ENCODE measurements around the gene MYRIP.
"Not testable (repeated sequence)": the region's sequence is repeated elsewhere in the genome, so short reads cannot be mapped to it uniquely, and the experiment has no call there.

Gene MYRIP

GRCh38 chr3:40096661-40097111 lies 287.3 kb downstream of the MYRIP start:
- no peak for DNase-seq

GRCh38 chr3:40097131-40098117 lies 288.0 kb downstream of the MYRIP start:
- no peak for DNase-seq

- no peak for DNase-seq
Measured at GRCh38 chr3:40098261-40098759, 288.9 kb downstream of the MYRIP start.

GRCh38 chr3:40099871-40100270 lies 290.5 kb downstream of the MYRIP start:
- DNase-seq = no peak

- no peak for DNase-seq
Measured at GRCh38 chr3:40102182-40102581, 292.8 kb downstream of the MYRIP start.

- no peak for DNase-seq
Measured at GRCh38 chr3:40103829-40104228, 294.4 kb downstream of the MYRIP start.

- DNase-seq = no peak
Measured at GRCh38 chr3:40104441-40104840, 295.0 kb downstream of the MYRIP start.

- DNase-seq = no peak
Measured at GRCh38 chr3:40108643-40109042, 299.2 kb downstream of the MYRIP start.

- no peak for DNase-seq
Measured at GRCh38 chr3:40109641-40110490, 300.5 kb downstream of the MYRIP start.

GRCh38 chr3:40116478-40117177 lies 307.2 kb downstream of the MYRIP start:
- DNase-seq = no peak

- no peak for DNase-seq
Measured at GRCh38 chr3:40118091-40118490, 308.7 kb downstream of the MYRIP start.

- DNase-seq = no peak
Measured at GRCh38 chr3:40120067-40120692, 310.8 kb downstream of the MYRIP start.

- no peak for DNase-seq
Measured at GRCh38 chr3:40120806-40121205, 311.4 kb downstream of the MYRIP start.

GRCh38 chr3:40124918-40125317 lies 315.5 kb downstream of the MYRIP start:
- no peak for DNase-seq

- DNase-seq = no peak
Measured at GRCh38 chr3:40128166-40128565, 318.8 kb downstream of the MYRIP start.

- no peak for DNase-seq
Measured at GRCh38 chr3:40129510-40129909, 320.1 kb downstream of the MYRIP start.

GRCh38 chr3:40129981-40130380 lies 320.6 kb downstream of the MYRIP start:
- no peak for DNase-seq

- no peak for DNase-seq
Measured at GRCh38 chr3:40130721-40131120, 321.3 kb downstream of the MYRIP start.

GRCh38 chr3:40133886-40134575 lies 324.6 kb downstream of the MYRIP start:
- not testable (repeated sequence) for DNase-seq

- no peak for DNase-seq
Measured at GRCh38 chr3:40137591-40138295, 328.3 kb downstream of the MYRIP start.
